Cardiac muscle cell (in vitro differentiated cells and primary cell): ENCODE data around the gene ING2. TPM values are rescaled to one million over a fixed set of nuclear protein-coding genes. Genes with fewer than 3 reads are reported as not detected.

Experiments used
- DNase-seq, 2 donors: peaks; one replicate each; pipeline versions ENCODE4 v3.0.0 to v3.0.0-alpha.2; 2010 to 2017; ENCODE audit warnings: low read depth in 1 of 2, low spot score in 1 of 2
- H3K27ac ChIP-seq: fragments of 200-600 bp; sonication (generic); 2 replicates; pipeline ENCODE4 v1.5.1; 2016
- H3K27me3 ChIP-seq: fragments of 200-600 bp; sonication (generic); 2 replicates; pipeline ENCODE4 v1.6.0; 2016; ENCODE audit warnings: control low read depth
- H3K36me3 ChIP-seq: fragments of 200-600 bp; sonication (generic); 2 replicates; pipeline ENCODE4 v1.5.1; 2016; ENCODE audit warnings: control low read depth
- H3K4me1 ChIP-seq: fragments of 200-600 bp; sonication (generic); 2 replicates; pipeline ENCODE4 v1.8.1; 2017; ENCODE audit warnings: low read depth, mild to moderate bottlenecking, mixed run types
- H3K4me3 ChIP-seq: fragments of 200-600 bp; sonication (generic); 2 replicates; pipeline ENCODE4 v1.5.1; 2016; ENCODE audit warnings: mild to moderate bottlenecking
- H3K9me3 ChIP-seq: fragments of 200-600 bp; sonication (generic); 2 replicates; pipeline ENCODE4 v1.5.1; 2017; ENCODE audit warnings: low read depth, mild to moderate bottlenecking, control low read depth
- polyA plus RNA-seq: library from polyadenylated mRNA; unstranded; fragments of >200 nt; fragmentation: Nextera tagmentation; extraction: Ambion mirVana; gene quantifications from 2 replicates; pipeline ENCODE4 v1.2.1, GENCODE V29; 2016
- total RNA-seq: library from RNA; depleted of rRNA; stranded (reverse); fragments of >200 nt; gene quantifications from 2 replicates; pipeline ENCODE4 v1.2.3, GENCODE V29; 2016
- TF ChIP-seq, protein P1 (sequence below): IDR thresholded peaks from 2 replicates; pipeline ENCODE4 v1.5.1; 2012; ENCODE audit warnings: low read depth, mild to moderate bottlenecking, low read length

ING2 gene
- total and polyA plus RNA-seq, 2 experiments from 2014 or later, result 14.2 to 32.9 TPM

DNA sequence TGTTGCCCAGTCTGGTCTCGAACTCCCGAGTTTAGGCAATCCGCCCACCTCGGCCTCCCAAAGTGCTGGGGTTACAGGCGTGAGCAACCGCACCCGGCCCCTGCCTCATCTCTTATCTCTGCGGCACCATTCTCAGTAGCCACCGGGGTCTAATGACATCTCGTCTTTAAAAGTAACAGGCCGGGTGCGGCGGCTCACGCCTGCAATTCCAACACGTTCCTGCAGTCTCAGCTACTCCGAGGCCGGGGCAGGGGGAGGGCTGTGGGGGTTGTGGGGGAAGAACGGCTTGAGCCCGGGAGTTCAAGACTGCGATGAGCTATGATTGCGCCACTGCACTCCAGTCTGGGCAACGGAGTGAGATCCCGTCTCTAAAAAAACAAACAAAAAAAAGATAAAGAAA is 28.8 kb downstream of the ING2 start:
- no peak for DNase-seq
- H3K9me3 ChIP-seq, result no peaks in the 10 kb centered on the region
- no peaks in the 10 kb centered on the region for H3K36me3 ChIP-seq
- no peak overlapping the region for H3K27ac ChIP-seq
- no peaks in the 10 kb centered on the region for H3K4me1 ChIP-seq
- TF ChIP-seq, protein P1, sequence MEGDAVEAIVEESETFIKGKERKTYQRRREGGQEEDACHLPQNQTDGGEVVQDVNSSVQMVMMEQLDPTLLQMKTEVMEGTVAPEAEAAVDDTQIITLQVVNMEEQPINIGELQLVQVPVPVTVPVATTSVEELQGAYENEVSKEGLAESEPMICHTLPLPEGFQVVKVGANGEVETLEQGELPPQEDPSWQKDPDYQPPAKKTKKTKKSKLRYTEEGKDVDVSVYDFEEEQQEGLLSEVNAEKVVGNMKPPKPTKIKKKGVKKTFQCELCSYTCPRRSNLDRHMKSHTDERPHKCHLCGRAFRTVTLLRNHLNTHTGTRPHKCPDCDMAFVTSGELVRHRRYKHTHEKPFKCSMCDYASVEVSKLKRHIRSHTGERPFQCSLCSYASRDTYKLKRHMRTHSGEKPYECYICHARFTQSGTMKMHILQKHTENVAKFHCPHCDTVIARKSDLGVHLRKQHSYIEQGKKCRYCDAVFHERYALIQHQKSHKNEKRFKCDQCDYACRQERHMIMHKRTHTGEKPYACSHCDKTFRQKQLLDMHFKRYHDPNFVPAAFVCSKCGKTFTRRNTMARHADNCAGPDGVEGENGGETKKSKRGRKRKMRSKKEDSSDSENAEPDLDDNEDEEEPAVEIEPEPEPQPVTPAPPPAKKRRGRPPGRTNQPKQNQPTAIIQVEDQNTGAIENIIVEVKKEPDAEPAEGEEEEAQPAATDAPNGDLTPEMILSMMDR, result no peak
- H3K27me3 ChIP-seq, result no peaks in the 10 kb centered on the region
- no peak overlapping the region for H3K4me3 ChIP-seq

DNA sequence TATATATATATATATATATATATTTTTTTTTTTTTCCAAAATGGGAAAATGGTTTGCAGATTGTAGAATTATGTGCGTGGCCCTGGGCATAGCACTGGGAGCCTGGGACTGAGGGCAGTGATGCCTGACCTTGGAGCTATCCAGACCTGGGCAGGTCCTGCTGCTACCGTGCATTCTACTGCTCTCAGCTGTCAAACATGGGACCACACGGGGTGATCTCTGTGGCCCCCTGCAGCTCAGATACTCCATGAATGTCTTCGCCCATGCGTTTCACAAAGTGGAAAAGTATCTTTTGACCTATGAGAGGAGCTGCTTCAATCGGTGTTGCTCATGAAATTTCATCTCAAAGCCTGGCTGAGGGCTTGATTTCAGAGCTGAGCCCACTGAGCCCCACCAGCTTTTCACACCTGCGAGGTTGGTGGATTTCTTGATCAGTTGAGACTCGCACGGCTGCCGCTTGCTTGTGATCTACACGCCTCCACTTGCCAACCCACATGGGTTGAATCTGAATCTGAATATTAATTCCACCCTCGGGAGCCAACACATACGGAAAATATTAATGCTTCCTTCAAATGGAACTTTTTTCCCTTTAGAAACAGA is 35.7 kb downstream of the ING2 start:
- H3K27ac ChIP-seq, result no peak overlapping the region

DNA sequence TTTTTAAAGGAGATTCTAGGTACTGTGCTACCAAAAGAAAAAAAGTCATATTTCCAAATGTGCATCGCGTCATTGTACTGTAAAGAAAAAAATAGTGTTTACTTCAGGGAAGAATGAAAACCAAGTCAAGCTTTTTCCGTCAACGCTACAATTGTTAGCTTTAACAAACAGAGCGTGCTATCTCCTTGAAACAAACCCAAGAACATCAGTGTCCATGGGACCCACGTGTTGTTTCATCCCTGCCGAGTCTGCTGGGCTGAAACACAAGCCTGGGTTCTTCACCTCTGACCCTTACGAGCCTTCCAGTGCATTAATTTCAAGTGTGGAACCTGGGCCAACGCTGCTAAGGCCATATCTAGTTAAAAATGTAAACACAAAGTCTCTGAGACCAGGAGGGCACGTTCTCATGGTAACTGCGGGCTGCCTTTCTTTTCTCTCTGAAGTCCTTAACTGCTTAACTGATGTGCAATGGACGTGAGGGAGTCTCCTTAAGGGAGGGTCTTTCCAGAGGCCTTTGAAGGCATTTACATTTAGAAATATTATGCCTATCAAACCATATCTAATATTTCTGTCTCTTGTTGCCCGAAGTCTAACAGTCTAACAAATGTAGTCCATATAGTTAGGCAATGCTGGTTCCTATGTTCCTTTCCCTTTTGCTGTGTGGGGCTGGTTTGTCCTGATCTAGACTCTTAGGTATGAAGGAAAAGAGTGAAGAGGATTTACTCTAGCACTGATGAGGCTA is 36.3 kb downstream of the ING2 start:
- no peaks in the 10 kb centered on the region for H3K36me3 ChIP-seq
- no peaks in the 10 kb centered on the region for H3K9me3 ChIP-seq
- DNase-seq, result peak; percentile 1 to 15
- H3K27me3 ChIP-seq, result no peaks in the 10 kb centered on the region
- H3K4me1 ChIP-seq, result peaks cover 8% of the 10 kb centered on the region
- no peak overlapping the region for H3K27ac ChIP-seq
- TF ChIP-seq, protein P1, result no peak
- no peak overlapping the region for H3K4me3 ChIP-seq

More for the DNA sequence above, 35.7 kb downstream of the ING2 start:
- H3K4me1 ChIP-seq, result peaks cover 8% of the 10 kb centered on the region
- TF ChIP-seq, protein P1, result no peak
- no peak overlapping the region for H3K4me3 ChIP-seq
- DNase-seq, result peak in 1 of 2 donors; percentile 2
- H3K36me3 ChIP-seq, result no peaks in the 10 kb centered on the region
- H3K27me3 ChIP-seq, result no peaks in the 10 kb centered on the region
- no peaks in the 10 kb centered on the region for H3K9me3 ChIP-seq

DNA sequence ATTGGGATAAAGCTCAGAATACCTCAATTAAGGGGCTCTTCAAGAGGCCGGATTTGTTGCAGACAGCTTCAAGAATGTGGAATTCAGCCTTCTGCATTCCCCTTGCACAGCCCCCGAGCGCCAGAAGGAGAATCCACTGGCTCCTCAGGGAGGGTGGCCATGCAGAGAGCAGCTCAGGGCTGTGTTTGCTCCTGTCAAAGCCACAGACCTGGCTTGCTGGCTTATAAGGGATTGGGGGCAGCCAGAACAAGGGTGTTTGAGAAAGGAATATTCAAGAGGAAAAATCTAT is 36.8 kb downstream of the ING2 start:
- H3K27ac ChIP-seq, result no peak overlapping the region
- no peaks in the 10 kb centered on the region for H3K9me3 ChIP-seq
- peaks cover 8% of the 10 kb centered on the region for H3K4me1 ChIP-seq
- H3K36me3 ChIP-seq, result no peaks in the 10 kb centered on the region
- no peaks in the 10 kb centered on the region for H3K27me3 ChIP-seq
- DNase-seq, result peak in 1 of 2 donors; percentile 49
- H3K4me3 ChIP-seq, result no peak overlapping the region
- TF ChIP-seq, protein P1, result no peak

DNA sequence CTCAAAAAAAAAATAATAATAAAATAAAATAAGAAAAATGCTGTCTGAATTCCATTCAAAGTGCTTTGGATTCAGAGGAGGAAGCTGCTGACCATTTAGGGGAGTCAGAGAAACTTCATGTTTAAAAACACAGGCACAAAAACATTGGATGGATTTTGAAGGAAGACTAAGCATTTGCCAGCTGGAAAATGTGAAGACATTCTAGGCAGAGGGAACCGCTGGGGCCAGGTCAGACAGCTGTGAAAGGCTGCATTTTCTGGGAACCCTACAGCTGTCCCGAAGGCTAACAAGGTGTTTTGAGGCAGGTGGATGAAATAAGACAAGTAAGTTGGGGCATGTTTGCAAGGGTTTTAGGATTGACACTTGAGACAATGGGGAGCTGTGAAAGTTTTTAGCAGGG is 38.6 kb downstream of the ING2 start:
- no peaks in the 10 kb centered on the region for H3K36me3 ChIP-seq
- no peak overlapping the region for H3K27ac ChIP-seq
- no peak overlapping the region for H3K4me3 ChIP-seq
- TF ChIP-seq, protein P1, result no peak
- H3K9me3 ChIP-seq, result no peaks in the 10 kb centered on the region
- H3K4me1 ChIP-seq, result peaks cover 8% of the 10 kb centered on the region
- H3K27me3 ChIP-seq, result no peaks in the 10 kb centered on the region
- DNase-seq, result no peak
